Measurements from ENCODE around the gene CTNNA1.
"Not testable (repeated sequence)": the region's sequence is repeated elsewhere in the genome, so short reads cannot be mapped to it uniquely, and the experiment has no call there.

The CTNNA1 gene

DNA sequence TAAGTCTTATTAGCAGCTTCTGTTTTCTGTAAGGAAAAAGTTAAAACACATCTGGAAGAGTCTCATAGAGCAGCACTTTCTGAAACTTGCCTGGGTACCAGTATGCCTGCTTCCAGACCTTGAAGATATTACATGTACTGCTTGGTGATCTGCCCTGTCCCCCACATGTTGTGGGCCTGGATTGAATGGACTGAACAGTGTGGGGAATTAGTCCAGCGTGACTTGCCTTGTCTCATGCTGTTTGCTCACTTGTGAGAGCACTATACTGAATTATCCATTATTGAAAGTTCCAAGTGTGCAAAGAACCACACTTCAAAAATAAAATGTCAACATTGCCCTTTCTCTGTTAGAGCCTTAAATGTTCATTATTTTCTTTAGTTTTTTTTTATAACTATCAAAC is 8.9 kb downstream of the CTNNA1 start:
- DNase-seq = no peak

- DNase-seq = no peak
Observed at GRCh38 chr5:138763037-138763778, 10.0 kb downstream of the CTNNA1 start.

DNA sequence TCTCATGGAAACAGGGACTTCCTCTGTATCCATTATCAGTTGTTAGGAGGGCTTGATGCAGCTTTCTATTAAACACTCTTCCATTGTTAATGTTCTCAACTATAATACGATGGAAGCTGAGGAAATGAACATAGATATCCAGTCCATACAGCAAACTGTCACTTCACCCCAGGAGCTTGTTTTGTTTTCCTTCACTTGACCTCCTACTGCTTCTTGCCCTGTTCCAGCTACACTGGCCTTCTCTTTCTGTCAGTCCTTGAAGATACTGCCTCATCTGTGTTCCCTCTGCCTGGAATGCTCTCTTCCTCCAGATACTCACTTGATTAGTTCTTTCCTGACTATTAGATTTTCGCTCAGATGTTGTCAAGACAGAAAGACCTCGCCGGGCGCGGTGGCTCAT is 17.1 kb downstream of the CTNNA1 start:
- DNase-seq = no peak

DNA sequence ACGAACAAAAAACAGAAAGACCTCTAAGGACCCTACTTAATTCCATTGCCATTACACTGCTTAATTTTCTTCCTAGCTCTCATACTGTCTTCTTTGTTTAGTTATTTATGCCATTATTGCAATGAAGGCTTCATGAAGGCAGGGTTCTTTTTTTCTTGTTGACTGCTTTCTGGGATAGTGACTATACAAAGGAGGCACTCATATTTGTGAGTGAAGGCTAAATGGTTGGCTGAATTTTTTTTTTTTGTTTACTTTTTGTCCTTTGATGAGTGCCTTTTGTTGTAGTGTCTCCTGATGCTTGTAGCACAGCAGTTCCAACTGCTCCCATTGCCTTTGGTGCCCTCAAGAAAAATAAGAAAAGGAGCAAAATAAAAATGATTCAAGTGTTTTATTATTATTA is 17.8 kb downstream of the CTNNA1 start:
- DNase-seq = no peak

DNA sequence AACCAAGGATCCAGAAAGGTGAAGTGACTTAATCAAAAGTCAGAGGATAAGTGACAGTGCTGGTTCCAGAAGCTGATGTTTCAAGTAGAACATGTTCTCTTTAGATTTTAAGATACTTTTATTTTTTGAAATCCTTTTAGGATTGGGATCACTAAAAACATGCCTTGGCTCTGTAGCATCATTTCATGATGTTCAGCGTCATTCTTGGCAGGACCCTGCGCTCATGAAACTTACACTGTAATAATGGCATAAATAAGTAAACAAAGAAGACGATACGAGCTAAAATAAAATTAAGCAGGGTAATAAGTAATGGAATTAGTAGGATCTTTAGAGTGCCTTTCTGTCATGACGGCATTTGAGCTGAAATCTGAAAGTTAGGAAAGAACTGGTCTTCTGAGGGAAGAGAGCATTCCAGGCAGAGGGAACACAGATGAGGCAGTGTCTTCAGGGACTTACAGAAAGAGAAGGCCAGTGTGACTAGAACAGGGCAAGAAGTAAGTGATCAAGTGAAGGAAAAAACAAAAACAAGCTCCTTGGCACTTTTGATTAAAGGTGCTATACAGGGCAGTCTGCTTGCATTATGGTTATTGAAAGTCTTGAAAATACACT is 19.9 kb downstream of the CTNNA1 start:
- no peak for DNase-seq

DNA sequence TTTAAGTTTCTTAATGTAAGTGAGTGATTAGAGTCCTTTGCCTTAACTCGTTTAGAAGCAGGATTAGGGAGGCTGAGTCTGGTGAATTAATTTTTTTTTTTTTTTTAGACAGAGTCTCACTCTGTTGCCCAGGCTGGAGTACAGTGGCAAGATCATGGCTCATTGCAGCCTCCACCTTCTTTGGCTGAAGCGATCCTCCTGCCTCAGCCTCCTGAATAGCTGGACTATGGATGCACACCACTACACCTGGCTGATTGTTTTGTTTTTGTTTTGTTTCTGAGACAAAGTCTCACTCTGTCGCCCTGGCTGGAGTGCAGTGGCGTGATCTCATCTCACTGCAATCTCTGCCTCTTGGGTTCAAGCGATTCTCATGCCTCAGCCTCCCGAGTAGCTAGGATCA is 20.4 kb downstream of the CTNNA1 start:
- not testable (repeated sequence) for DNase-seq

DNA sequence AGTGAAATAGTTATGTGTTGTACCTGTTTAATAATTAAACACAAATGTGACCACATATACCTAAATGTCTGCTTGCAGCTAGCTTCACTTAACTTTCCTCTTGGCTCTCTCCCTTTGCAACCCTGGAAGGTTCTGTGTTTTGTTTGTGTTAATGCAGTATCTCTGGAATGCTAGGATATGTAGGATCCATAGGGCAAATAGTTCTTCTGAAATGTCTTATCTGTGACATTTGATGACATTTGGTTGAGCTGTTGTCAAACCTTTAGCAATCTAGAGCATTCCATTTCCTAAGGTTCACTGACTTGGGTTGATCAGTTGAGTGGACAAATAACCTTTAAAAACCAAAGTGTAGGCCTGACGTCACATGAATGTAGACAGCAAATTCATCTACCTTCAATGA is 21.8 kb downstream of the CTNNA1 start:
- no peak for DNase-seq

GRCh38 chr5:138778234-138778633 is 25.0 kb downstream of the CTNNA1 start:
- no peak for DNase-seq

- DNase-seq = no peak
Observed at GRCh38 chr5:138783976-138784375, 30.8 kb downstream of the CTNNA1 start.

DNA sequence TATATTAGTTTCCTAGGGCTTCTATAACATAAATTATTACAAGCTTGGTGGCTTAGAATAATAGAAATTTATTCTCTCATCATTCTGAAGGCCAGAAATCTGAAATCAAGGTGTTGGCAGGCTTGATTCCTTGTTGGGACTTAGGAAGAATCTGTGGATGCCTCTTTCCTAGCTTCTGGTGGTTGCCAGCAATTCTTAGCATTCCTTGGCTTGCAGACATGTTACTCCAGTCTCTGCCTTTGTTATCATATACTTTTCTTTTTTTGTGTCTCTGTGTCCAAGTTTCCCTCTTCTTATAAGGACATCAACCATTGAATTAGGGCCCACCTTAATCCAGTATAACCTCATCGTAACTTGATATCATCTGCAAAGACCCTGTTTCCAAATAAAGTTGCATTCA is 31.4 kb downstream of the CTNNA1 start:
- DNase-seq = no peak

DNA sequence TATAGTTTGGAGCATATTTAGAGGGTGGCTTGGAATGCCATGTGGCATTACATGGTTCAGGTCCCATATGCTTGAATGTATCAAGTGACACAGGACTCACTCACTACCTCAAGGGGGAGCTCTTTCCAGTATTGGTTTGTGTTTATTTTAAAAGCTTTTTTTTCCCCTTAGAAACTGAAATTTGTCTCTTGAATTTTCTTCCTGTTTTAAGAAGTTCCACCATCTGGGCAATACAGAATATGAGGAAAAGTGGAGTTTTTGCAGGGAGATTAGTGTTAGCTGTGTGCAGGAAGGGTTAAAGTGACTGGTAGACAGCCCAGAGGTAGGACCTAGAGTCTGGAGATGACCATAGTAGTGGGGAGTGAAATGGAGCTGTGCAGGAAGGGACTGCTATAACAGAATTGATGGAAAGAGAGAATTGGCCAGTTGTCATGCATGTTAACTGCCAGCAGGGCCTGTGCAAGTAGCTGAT is 36.6 kb downstream of the CTNNA1 start:
- DNase-seq = peak; percentile 85

DNA sequence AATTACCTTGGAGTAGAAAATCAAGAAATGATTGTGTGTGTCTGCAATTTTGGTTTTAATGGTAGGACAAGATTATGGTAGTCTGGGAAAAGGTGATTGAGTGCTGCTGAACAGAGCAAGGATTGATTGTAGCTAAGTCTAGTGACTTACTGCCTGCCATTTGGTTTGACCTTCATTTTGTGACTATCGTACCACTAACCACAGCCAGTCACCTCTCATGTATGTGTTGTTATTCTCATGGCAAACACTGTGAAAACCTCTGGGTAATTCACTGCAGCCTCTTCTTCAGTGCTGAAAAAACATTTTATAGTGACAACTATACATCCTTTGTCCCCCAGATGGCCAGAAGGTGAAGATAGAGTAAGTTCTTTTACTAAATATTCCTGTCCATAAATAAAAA is 37.5 kb downstream of the CTNNA1 start:
- DNase-seq = no peak

- peak; percentile 14 for DNase-seq
Observed at GRCh38 chr5:138792195-138792790, 39.1 kb downstream of the CTNNA1 start.

- DNase-seq = no peak
Observed at GRCh38 chr5:138793575-138793974, 40.4 kb downstream of the CTNNA1 start.

DNA sequence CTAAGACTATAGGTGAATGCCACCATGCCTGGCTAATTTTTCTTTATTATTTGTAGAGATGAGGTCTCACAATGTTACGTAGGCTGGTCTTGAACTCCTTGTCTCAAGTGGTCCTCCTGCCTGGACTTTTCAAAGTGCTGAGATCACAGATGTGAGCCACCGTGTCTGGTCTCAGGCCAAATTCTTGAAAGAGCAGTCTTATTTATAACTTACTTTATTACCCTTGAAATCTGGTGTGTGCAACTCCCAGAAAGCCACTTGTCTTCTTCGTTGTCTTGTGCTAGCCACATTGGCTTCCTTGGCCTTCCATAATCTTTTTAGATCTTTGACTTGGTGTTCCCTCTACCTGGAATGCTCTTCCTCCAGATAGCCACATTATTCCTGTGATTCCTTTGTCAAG is 50.1 kb downstream of the CTNNA1 start:
- no peak for DNase-seq

GRCh38 chr5:138803935-138804334 is 50.7 kb downstream of the CTNNA1 start:
- DNase-seq = no peak

- DNase-seq = no peak
Observed at GRCh38 chr5:138805096-138805495, 51.9 kb downstream of the CTNNA1 start.

GRCh38 chr5:138807182-138807581 is 54.0 kb downstream of the CTNNA1 start:
- DNase-seq = no peak

- DNase-seq = no peak
Observed at GRCh38 chr5:138809391-138809790, 56.2 kb downstream of the CTNNA1 start.

DNA sequence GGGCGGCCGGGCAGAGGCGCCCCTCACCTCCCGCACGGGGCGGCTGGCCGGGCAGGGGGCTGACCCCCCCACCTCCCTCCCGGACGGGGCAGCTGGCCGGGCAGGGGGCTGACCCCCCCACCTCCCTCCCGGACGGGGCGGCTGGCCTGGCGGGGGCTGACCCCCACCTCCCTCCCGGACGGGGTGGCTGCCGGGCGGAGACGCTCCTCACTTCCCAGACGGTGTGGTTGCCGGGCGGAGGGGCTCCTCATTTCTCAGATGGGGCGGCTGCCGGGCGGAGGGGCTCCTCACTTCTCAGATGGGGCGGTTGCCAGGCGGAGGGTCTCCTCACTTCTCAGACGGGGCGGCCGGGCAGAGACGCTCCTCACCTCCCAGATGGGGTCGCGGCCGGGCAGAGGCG is 57.6 kb downstream of the CTNNA1 start:
- not testable (repeated sequence) for DNase-seq

GRCh38 chr5:138815529-138815928 is 62.3 kb downstream of the CTNNA1 start:
- no peak for DNase-seq

DNA sequence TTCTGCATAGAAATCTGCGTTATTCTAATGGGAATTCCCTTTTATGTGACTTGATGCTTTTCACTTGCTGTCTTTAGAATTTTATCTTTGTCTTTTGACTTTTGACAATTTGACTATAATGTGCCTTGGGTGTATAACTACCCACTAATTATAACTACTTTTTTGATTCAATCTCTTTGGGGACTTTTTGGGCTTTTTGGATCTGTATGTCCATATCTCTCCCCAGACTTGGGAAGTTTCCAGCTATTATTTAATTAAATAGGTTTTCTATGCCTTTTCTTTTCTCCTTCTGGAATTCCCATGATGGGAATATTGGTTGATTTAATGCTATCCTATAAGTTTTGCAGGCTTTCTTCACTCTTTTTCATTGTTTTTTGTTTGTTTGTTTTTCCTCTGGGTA is 64.0 kb downstream of the CTNNA1 start:
- DNase-seq = no peak

DNA sequence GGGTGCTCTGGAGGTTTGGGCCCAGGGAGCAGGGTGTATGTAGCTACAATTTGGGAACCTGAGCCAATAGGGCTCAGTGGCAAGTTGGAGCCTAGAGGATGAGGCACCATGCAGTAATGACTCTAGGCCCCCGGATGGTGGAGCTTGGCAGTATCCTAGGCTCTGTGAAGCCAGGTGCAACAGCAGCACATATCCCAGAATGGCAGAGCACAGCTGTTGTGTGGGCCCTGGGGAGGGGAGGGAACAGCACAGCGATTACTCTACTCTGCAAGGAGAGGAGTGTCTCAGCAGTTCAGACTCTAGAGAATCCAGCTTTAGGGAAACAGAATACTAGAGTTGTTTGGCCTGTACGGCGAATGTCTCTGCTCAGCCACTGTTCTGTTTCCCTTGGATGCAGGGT is 65.9 kb downstream of the CTNNA1 start:
- DNase-seq = no peak

DNA sequence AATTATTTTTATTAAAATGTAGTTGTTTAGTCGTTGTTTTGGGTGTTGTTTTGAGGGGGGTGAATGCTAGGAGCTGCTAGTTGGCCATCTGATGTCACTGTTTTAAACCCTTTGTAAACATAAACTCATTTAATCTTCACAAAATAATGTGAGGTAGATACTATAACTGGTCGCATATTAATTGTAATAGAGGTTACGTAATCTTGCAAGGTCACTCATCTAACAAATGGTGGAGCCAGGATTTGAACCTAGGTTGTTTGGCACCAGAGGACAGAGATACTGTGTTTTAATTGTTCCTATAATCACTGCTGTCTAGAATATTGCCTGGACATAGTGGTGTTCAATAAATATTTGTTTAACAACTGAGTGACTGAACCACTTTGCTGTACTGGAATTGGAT is 67.5 kb downstream of the CTNNA1 start:
- no peak for DNase-seq
